ENCODE measurements around the gene C1QTNF4.

GRCh38 chr11:47626234-47626633 is 32.0 kb upstream of the C1QTNF4 start:
- no peak for TF ChIP-seq CTCF (optimal IDR thresholded peaks at IDR 0.05 in 1 of 3, IDR thresholded peaks at IDR 0.05 in 1 of 3, conservative IDR thresholded peaks at IDR 0.05 in 1 of 3; ENCODE audit: extremely low read depth in 1 of 3, insufficient read depth in 2 of 3, low read length in 3 of 3)
- TF ChIP-seq EZH2 (IDR thresholded peaks at IDR 0.05; ENCODE audit: low read length): no peak
